T-helper 1 cell treated with Interleukin-12 subunit alpha and Interleukin-12 subunit beta and Interleukin-4 antibody, amounts not matched to agents 30 ng/mL and 1 ng/mL, for 36 hours (primary cell): ENCODE data around the gene CLSTN2. TPM values are rescaled to one million over a fixed set of nuclear protein-coding genes. Genes with fewer than 3 reads are reported as not detected.

Source experiments
- intact Hi-C: fragments of 100-400 bp; cut with micrococcal nuclease; formaldehyde crosslinking; loops from one replicate; pipeline ENCODE4 v1.15.1; 2024
- total RNA-seq: library from RNA; stranded (reverse); gene quantifications from 2 replicates; pipeline ENCODE4 v1.2.3, GENCODE V29; 2022

The CLSTN2 gene
- total RNA-seq, 1 donor from 2014 or later, result 0.05 TPM

DNA sequence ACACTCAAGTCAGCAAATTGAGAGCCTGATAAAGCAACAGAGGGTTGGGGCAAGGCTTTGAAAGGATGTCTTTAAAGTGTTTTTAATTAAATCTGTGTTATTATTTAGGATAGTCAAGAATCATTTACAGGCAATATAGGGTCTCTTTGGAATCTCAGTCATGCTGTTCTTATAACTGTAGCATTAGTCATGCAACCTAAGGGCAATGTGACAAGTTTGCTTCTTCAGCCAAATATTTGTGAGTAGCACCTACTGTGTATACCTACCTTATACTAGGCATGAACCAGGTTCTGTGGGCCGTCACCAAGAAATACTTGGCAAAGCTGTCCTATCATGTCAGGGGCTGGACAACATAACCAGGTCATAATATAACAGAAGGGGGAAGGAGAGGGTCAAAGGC, 558.3 kb downstream of the CLSTN2 start:
- intact Hi-C loops, result no loop called here

DNA sequence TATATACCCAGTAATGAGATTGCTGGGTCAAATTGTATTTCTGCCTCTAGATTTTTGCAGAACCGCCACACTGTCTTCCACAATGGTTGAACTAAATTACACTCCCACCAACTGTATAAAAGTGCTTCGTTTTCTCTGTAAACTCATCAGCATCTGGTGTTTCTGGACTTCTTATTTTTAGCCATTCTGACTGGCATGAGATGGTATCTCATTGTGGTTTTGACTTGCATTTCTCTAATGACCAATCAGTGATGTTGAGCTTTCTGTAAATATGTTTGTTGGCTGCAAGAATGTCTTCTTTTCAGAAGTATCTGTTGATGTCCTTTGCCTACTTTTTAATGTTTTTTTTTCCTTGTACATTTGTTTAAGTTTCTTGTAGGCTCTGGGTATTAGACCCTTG, 560.0 kb downstream of the CLSTN2 start:
- intact Hi-C loops, result no loop called here

- intact Hi-C loops, result no loop called here
Measured at GRCh38 chr3:140497331-140497730, 562.3 kb downstream of the CLSTN2 start.

- intact Hi-C loops, result no loop called here
Measured at GRCh38 chr3:140499114-140499757, 564.3 kb downstream of the CLSTN2 start.

GRCh38 chr3:140500473-140500872, 565.5 kb downstream of the CLSTN2 start:
- intact Hi-C loops, result no loop called here

- intact Hi-C loops, result no loop called here
Measured at GRCh38 chr3:140501061-140501769, 566.2 kb downstream of the CLSTN2 start.

DNA sequence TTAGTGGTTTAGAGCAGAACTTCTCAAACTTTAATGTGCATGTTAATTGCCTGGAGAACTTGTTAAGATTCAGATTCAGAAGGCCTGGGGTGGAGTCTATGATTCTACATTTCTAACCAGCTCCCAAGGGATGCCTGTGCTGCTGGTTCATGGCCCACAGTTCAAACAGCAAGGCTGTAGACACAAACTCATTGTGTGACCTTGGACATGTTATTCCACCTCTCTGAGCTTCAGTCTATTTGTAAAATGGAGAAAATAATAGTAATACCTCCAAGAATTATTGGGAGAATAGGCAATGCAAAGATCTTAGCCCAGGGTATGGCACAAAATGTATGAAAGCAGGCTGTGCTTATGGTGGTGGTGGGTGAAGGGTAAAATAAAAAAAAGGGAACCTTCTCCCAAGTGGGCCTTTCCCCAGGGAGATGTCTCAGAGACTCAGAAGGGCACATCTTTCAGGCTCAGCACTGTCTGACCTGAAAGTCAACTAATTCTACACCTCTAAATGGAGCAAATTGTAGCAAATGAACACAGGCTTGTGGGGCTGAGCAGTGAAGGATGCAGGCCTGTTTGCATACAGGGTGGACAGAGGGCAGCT, 566.9 kb downstream of the CLSTN2 start:
- intact Hi-C loops, result no loop called here

DNA sequence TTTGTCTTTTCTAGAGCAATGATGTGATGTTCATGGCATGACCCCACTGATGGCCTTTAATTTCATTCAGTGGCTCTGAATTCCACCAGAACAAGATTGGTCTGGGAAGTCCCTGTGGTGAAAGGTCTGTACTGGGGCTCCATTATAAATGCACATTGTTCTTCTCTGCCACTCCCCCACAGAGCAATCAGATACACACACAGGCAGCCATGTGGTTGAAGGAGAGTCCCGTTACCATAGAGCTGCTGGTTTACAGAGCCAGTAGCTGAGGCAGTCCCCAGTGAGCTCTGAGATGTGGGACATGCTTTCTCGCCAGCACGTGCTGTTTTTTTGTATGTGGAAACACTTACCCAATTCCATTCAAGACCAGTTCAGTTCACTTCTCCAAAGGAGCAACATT, 570.2 kb downstream of the CLSTN2 start:
- intact Hi-C loops, result no loop called here

DNA sequence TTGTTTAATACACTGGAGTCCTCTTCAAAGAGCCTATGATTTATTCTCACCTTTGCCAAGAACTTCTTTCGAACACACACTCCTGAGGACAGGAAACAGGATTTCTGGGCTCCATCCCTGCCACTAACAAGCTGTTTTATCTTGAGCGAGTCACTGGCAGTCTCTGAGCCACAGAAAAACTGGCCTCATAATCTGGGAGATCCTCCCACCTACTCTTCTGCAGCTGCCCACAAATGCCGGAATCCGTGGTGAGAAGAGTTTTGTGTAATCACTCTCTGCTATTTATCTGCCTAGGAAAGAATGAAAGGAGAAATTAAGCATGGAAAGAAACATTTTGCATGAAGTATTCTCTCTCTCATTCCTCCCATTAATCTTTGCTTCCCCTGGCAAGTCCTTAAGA, 570.9 kb downstream of the CLSTN2 start:
- intact Hi-C loops, result no loop called here

GRCh38 chr3:140508550-140508949, 573.6 kb downstream of the CLSTN2 start:
- intact Hi-C loops, result no loop called here

DNA sequence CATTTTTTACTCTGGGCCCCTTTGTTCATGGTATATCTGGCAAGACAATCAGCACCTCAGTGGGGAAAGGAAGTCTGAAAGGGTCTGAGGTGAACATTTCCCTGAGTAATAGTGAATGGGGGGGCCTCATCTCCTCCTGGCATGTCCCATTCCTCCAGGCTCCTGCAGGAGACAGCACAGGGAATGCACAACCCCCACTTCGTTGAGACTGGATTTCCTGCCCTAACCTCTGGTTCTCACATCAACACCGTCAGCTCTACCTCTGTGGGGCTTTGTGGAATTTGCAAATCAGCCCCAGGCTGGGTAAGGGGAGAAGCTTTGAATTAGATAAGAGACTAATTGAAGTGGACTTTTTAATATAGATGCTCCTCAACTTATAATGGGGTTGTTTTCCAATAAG, 574.5 kb downstream of the CLSTN2 start:
- intact Hi-C loops, result no loop called here

DNA sequence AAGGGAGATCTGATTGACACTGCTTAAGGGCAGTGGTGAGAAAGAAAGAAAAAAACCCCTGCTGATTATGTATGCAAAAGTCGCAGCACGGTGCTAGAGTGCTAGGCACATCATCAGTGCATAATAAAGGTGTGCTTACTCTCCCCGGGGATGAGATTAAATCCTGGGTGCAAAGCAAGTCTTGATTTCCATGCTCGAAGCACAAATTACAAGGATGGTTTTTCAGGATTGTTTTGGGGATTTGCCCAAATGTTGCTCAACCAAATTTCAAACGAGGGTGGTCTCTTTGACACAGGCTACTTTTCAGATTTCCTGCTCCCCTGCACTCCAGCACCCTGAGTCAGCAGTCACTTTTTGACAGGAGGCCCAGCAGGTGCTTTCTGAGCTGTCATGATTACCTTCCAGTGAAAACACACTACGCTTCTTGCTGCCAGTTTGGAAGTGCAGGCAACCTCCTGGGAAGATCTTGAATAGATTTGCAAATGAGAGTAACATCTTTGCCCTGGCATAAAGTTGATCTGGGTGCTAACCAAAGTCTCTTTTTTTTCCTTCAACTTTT, 575.4 kb downstream of the CLSTN2 start:
- intact Hi-C loops, result no loop called here

DNA sequence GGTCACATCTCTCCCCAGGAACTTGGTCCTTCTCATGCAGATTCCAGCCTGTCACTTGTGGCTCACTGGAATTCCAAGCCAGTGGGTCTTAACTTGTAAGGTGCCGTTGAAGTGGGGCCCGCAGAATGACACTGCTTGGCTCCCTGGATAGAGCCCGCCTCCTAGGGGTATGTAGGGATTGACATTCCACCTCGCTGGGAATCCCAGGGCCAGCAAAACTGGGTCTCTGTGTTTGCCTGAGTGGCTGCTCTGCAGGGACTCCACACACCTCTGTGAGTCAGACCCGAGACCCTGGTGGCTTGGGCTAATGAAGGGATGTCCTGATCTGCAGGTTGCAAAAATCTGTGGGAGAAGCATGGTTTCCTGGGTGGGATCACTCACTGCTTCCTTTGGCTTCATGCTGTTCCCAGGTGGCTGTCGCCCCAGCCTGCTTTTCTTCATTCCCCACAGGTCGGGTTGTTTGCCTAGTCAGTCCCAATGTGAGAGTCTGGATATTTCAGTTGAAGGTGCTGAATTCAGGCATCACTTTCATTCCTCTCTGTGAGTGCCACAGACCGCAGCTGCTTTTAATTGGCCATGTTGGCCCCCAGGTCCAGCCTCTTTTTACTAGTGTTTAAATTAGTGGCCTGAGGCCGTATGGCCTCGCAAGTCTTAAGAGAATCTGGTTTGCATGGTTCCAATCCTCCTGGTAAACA, 586.9 kb downstream of the CLSTN2 start:
- intact Hi-C loops, result no loop called here

- intact Hi-C loops, result no loop called here
Measured at GRCh38 chr3:140522653-140523380, 587.8 kb downstream of the CLSTN2 start.

GRCh38 chr3:140523600-140523999, 588.6 kb downstream of the CLSTN2 start:
- intact Hi-C loops, result no loop called here

DNA sequence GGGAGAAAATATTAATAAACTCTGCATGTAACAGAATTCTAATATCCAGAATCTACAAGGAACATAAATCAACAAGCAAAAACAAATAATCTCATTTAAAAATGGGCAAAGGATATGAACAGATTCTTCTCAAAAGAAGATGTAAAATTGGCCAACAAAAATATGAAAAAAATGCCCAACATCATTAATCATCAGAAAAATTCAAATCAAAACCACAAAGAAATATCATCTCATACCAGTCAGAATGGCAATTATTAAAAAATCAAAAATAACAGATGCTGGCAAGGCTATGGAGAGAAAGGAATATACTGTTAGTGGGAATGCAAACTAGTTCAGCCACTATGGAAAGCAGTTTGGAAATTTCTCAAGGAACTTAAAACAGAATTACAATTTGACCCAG, 592.2 kb downstream of the CLSTN2 start:
- intact Hi-C loops, result no loop called here

- intact Hi-C loops, result no loop called here
Measured at GRCh38 chr3:140529096-140529495, 594.1 kb downstream of the CLSTN2 start.

DNA sequence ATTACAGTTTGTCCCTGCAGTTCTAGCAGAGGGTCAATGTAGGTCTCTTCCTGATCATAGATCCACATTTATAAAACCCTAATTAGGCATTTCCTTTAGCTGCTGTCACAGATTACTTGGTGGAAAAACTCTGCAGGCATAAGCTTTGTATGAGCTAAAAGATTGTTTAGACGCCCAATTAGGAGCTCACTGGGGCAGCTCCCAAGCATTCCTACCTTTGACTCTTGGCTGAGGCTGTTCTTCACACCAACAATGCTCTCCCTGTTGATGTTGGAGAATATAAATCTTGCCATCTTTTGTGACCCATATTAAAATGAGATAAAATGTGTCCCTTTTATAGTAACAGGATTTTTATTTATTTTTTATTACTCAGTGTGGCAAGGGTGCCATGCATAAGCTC, 594.6 kb downstream of the CLSTN2 start:
- intact Hi-C loops, result no loop called here

DNA sequence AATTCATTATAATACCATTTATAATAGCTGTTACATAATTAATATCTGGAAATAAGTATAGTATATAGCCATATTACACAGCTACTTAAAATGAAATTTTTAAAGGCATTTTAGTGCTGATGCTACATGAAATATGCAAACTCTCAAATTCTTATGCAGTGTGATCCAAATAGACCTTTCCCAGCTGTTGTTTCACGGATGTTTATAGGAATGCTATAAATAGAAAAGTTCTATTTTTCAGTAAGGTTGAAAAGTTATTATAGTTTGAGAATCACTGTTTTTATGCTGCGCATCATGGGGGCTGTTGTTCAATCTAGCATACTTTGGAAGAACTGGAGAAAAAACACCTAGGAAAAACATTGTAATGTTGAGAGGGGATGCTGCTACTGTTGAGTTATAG, 595.1 kb downstream of the CLSTN2 start:
- intact Hi-C loops, result no loop called here

DNA sequence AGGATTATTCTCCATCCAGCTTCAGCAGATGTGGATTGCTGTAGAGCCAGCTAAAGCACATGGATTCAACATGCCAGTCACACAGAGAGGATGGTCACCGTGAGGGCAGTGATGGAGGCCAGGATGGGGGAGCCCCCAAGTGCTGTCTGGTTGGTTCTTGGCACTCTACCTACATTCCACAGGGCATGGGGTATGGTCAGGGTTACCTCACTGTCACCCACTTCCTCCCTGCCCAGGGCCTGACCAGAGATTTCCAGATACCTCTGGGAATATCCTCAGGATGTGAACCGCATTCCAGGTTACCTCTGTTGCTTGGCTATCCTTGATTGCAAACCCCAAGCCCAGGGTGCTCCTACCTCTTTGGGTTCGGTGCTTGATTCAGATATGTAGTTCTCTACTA, 595.6 kb downstream of the CLSTN2 start:
- intact Hi-C loops, result no loop called here

- intact Hi-C loops, result no loop called here
Measured at GRCh38 chr3:140532793-140533330, 597.9 kb downstream of the CLSTN2 start.
